ENCODE results near the gene GNPDA1. TPM values are rescaled to one million over a fixed set of nuclear protein-coding genes. Genes with fewer than 3 reads are reported as not detected.
A peak's percentile ranks its signal among the peaks of the same experiment; 100 is the strongest.

GNPDA1 gene
- total RNA-seq, 1 donor from 2014 or later: 52.0 TPM

GRCh38 chr5:141997358-141997960 lies 15.4 kb downstream of the GNPDA1 start:
- Mint-ChIP-seq H3K9me3 (ENCODE audit: unreplicated experiment) (no peaks in the 10 kb centered on the region), H3K27me3 (ENCODE audit: unreplicated experiment) (no peaks in the 10 kb centered on the region)
- no peak for DNase-seq (ENCODE audit: extremely low spot score, unreplicated experiment)

GRCh38 chr5:141995656-141996055 lies 17.2 kb downstream of the GNPDA1 start:
- Mint-ChIP-seq H3K27ac (ENCODE audit: unreplicated experiment) (no peak overlapping the region), H3K36me3 (ENCODE audit: unreplicated experiment) (peaks cover 44% of the 10 kb centered on the region), H3K4me3 (ENCODE audit: unreplicated experiment) (no peak overlapping the region), H3K27me3 (ENCODE audit: unreplicated experiment) (no peaks in the 10 kb centered on the region), H3K4me1 (ENCODE audit: unreplicated experiment) (no peaks in the 10 kb centered on the region), H3K9me3 (ENCODE audit: unreplicated experiment) (no peaks in the 10 kb centered on the region)
- no peak for DNase-seq (ENCODE audit: extremely low spot score, unreplicated experiment)
- TF ChIP-seq CTCF (IDR thresholded peaks at IDR 0.05): no peak

More at GRCh38 chr5:141997358-141997960, 15.4 kb downstream of the GNPDA1 start:
- Mint-ChIP-seq H3K4me1 (ENCODE audit: unreplicated experiment) (no peaks in the 10 kb centered on the region), H3K36me3 (ENCODE audit: unreplicated experiment) (peaks cover 48% of the 10 kb centered on the region), H3K4me3 (ENCODE audit: unreplicated experiment) (no peak overlapping the region), H3K27ac (ENCODE audit: unreplicated experiment) (peak overlapping the region; percentile 23)
- TF ChIP-seq CTCF (IDR thresholded peaks at IDR 0.05): no peak

GRCh38 chr5:141994511-141995136 lies 18.2 kb downstream of the GNPDA1 start:
- H3K27ac Mint-ChIP-seq (ENCODE audit: unreplicated experiment): no peak overlapping the region
- DNase-seq (ENCODE audit: extremely low spot score, unreplicated experiment): no peak
- TF ChIP-seq CTCF (IDR thresholded peaks at IDR 0.05): no peak
- H3K27me3 Mint-ChIP-seq (ENCODE audit: unreplicated experiment): no peaks in the 10 kb centered on the region
- H3K9me3 Mint-ChIP-seq (ENCODE audit: unreplicated experiment): no peaks in the 10 kb centered on the region
- no peak overlapping the region for H3K4me3 Mint-ChIP-seq (ENCODE audit: unreplicated experiment)
- peaks cover 40% of the 10 kb centered on the region for H3K36me3 Mint-ChIP-seq (ENCODE audit: unreplicated experiment)
- no peaks in the 10 kb centered on the region for H3K4me1 Mint-ChIP-seq (ENCODE audit: unreplicated experiment)

- Mint-ChIP-seq H3K4me3 (ENCODE audit: unreplicated experiment) (no peak overlapping the region), H3K4me1 (ENCODE audit: unreplicated experiment) (no peaks in the 10 kb centered on the region), H3K9me3 (ENCODE audit: unreplicated experiment) (no peaks in the 10 kb centered on the region), H3K36me3 (ENCODE audit: unreplicated experiment) (peaks cover 37% of the 10 kb centered on the region), H3K27me3 (ENCODE audit: unreplicated experiment) (no peaks in the 10 kb centered on the region), H3K27ac (ENCODE audit: unreplicated experiment) (no peak overlapping the region)
- DNase-seq (ENCODE audit: extremely low spot score, unreplicated experiment): no peak
- peak; percentile 81 for TF ChIP-seq CTCF (IDR thresholded peaks at IDR 0.05)
These were observed 20.4 kb downstream of the GNPDA1 start for GRCh38 chr5:141992349-141992963.

- peaks cover 39% of the 10 kb centered on the region for H3K36me3 Mint-ChIP-seq (ENCODE audit: unreplicated experiment)
- DNase-seq (ENCODE audit: extremely low spot score, unreplicated experiment): no peak
- H3K4me3 Mint-ChIP-seq (ENCODE audit: unreplicated experiment): no peak overlapping the region
- TF ChIP-seq CTCF (IDR thresholded peaks at IDR 0.05): no peak
- H3K27ac Mint-ChIP-seq (ENCODE audit: unreplicated experiment): no peak overlapping the region
- no peaks in the 10 kb centered on the region for H3K27me3 Mint-ChIP-seq (ENCODE audit: unreplicated experiment)
- H3K4me1 Mint-ChIP-seq (ENCODE audit: unreplicated experiment): no peaks in the 10 kb centered on the region
- H3K9me3 Mint-ChIP-seq (ENCODE audit: unreplicated experiment): no peaks in the 10 kb centered on the region
These were observed 23.1 kb downstream of the GNPDA1 start for GRCh38 chr5:141989720-141990119.
